NCI-H1105 (cell line): Measurements from ENCODE around the gene HS2ST1.
"Not testable (repeated sequence)": the region's sequence is repeated elsewhere in the genome, so short reads cannot be mapped to it uniquely, and the experiment has no call there.

Experiments used
- DNase-seq: peaks from one replicate; lab custom pipeline; 2025; lab: John Stamatoyannopoulos, UW

HS2ST1 gene

GRCh38 chr1:87024936-87025540, 110.6 kb downstream of the HS2ST1 start:
- peak; percentile 31 for DNase-seq

GRCh38 chr1:87027561-87027960, 113.1 kb downstream of the HS2ST1 start:
- not testable (repeated sequence) for DNase-seq

GRCh38 chr1:87028576-87028975, 114.1 kb downstream of the HS2ST1 start:
- DNase-seq: no peak

- DNase-seq: no peak
Measured at GRCh38 chr1:87030740-87031690, 116.6 kb downstream of the HS2ST1 start.

- no peak for DNase-seq
Measured at GRCh38 chr1:87034351-87034750, 119.9 kb downstream of the HS2ST1 start.

GRCh38 chr1:87039096-87039495, 124.7 kb downstream of the HS2ST1 start:
- no peak for DNase-seq

GRCh38 chr1:87042111-87042811, 127.8 kb downstream of the HS2ST1 start:
- DNase-seq: no peak

- no peak for DNase-seq
Measured at GRCh38 chr1:87044424-87044823, 130.0 kb downstream of the HS2ST1 start.

GRCh38 chr1:87044840-87045239, 130.4 kb downstream of the HS2ST1 start:
- no peak for DNase-seq

- DNase-seq: no peak
Measured at GRCh38 chr1:87045761-87046304, 131.4 kb downstream of the HS2ST1 start.

GRCh38 chr1:87046951-87047350, 132.5 kb downstream of the HS2ST1 start:
- DNase-seq: no peak

- DNase-seq: no peak
Measured at GRCh38 chr1:87048237-87048636, 133.8 kb downstream of the HS2ST1 start.

GRCh38 chr1:87051965-87052364, 137.5 kb downstream of the HS2ST1 start:
- DNase-seq: no peak

- no peak for DNase-seq
Measured at GRCh38 chr1:87052400-87052799, 138.0 kb downstream of the HS2ST1 start.

- no peak for DNase-seq
Measured at GRCh38 chr1:87052961-87053360, 138.5 kb downstream of the HS2ST1 start.

GRCh38 chr1:87053446-87053845, 139.0 kb downstream of the HS2ST1 start:
- no peak for DNase-seq

- no peak for DNase-seq
Measured at GRCh38 chr1:87056974-87057373, 142.5 kb downstream of the HS2ST1 start.

- no peak for DNase-seq
Measured at GRCh38 chr1:87058343-87058649, 143.9 kb downstream of the HS2ST1 start.

- DNase-seq: no peak
Measured at GRCh38 chr1:87061742-87062156, 147.3 kb downstream of the HS2ST1 start.

GRCh38 chr1:87062687-87063086, 148.3 kb downstream of the HS2ST1 start:
- no peak for DNase-seq

- DNase-seq: no peak
Measured at GRCh38 chr1:87064309-87064708, 149.9 kb downstream of the HS2ST1 start.

GRCh38 chr1:87064986-87065385, 150.6 kb downstream of the HS2ST1 start:
- DNase-seq: no peak

GRCh38 chr1:87066708-87067107, 152.3 kb downstream of the HS2ST1 start:
- not testable (repeated sequence) for DNase-seq
